Stimulated activated naive B cell treated with anti-CD40 and anti-IgM and Interleukin-4, amounts not matched to agents 10 μg/mL and 1 μg/mL and 100 μg/mL, for 72 hours (primary cell): Measurements from ENCODE around the gene TCF7L1.

Source experiments
- ATAC-seq, 2 donors: fragments of 150-1000 bp; cut with Tn5 transposase; replicated peaks; 2 replicates each; pipeline ENCODE4 v1.10.0; 2021; ENCODE audit warnings: moderate library complexity in 1 of 2
- DNase-seq: peaks from one replicate; pipeline ENCODE4 v3.0.0; 2021
- H3K27ac Mint-ChIP-seq: one replicate; pipeline ENCODE4 v1.8.0; 2022; ENCODE audit warnings: mild to moderate bottlenecking, mixed read lengths
- H3K27me3 Mint-ChIP-seq, 2 donors: one replicate each; pipeline ENCODE4 v1.8.0; 2022; ENCODE audit warnings: mixed read lengths in 2 of 2
- H3K36me3 Mint-ChIP-seq, 2 donors: one replicate each; pipeline ENCODE4 v1.8.0; 2022; ENCODE audit warnings: mixed read lengths in 2 of 2, mild to moderate bottlenecking in 1 of 2
- H3K4me1 Mint-ChIP-seq, 2 donors: one replicate each; pipeline ENCODE4 v1.8.0; 2022; ENCODE audit warnings: mixed read lengths in 2 of 2, mild to moderate bottlenecking in 1 of 2
- H3K4me3 Mint-ChIP-seq, 2 donors: one replicate each; pipeline ENCODE4 v1.8.0; 2022; ENCODE audit warnings: mild to moderate bottlenecking in 2 of 2, mixed read lengths in 2 of 2, moderate library complexity in 1 of 2
- H3K9me3 Mint-ChIP-seq, 2 donors: one replicate each; pipeline ENCODE4 v1.8.0; 2022; ENCODE audit warnings: mixed read lengths in 2 of 2, mild to moderate bottlenecking in 1 of 2

TCF7L1 gene

DNA sequence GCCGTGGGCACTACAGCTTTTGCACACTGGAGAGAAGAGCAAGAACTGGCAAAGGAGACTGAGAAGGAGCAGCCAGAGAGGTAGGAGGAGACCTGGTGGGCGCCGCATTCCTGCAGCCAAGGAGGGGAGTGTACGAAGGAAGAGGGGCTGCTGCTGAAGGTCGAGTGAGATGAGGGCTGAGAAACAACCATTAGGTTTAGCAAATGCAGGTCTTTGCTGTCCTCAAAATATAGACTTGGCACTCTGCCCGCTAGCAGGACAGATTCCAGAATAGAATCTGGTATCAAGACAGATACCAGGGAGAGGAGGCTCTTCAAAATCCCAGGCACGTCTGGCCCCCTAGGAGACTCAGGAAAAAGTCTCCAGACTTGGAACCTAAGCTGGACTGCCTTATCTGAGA lies 111.6 kb downstream of the TCF7L1 start:
- H3K4me1 Mint-ChIP-seq: no peaks in the 10 kb centered on the region
- no peak overlapping the region for H3K4me3 Mint-ChIP-seq
- ATAC-seq: no peak
- H3K9me3 Mint-ChIP-seq: no peaks in the 10 kb centered on the region
- no peaks in the 10 kb centered on the region for H3K36me3 Mint-ChIP-seq
- no peak overlapping the region for H3K27ac Mint-ChIP-seq
- DNase-seq: no peak
- H3K27me3 Mint-ChIP-seq: peaks cover 20 to 22% of the 10 kb centered on the region in 2 donors

- no peak overlapping the region for H3K27ac Mint-ChIP-seq
- ATAC-seq (no peak), DNase-seq (no peak)
- H3K4me1 Mint-ChIP-seq: no peaks in the 10 kb centered on the region
- no peaks in the 10 kb centered on the region for H3K36me3 Mint-ChIP-seq
- no peaks in the 10 kb centered on the region for H3K9me3 Mint-ChIP-seq
- H3K4me3 Mint-ChIP-seq: no peak overlapping the region
- peaks cover 17 to 18% of the 10 kb centered on the region in 2 donors for H3K27me3 Mint-ChIP-seq
Measured at GRCh38 chr2:85245891-85246290, 112.7 kb downstream of the TCF7L1 start.

DNA sequence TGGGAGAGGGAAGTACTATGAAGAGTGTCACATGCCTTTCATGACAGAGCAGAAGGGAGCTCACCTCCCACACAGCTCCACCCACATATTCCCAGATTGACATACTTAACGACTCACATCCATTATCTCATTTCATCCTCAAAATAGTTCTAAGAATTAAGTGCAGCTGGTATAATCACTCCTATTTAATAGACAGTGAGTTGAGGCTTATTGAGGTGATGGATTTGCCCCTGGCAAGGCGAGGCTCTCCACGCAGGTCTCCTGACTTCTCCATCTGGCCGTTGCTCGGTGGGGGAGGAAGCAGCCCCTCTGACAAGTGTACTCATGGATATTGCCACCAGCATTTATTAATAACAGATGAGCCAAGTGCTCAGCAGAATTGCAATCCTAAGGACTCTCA lies 113.2 kb downstream of the TCF7L1 start:
- H3K4me1 Mint-ChIP-seq: no peaks in the 10 kb centered on the region
- DNase-seq (no peak), ATAC-seq (no peak)
- H3K9me3 Mint-ChIP-seq: no peaks in the 10 kb centered on the region
- no peak overlapping the region for H3K4me3 Mint-ChIP-seq
- no peaks in the 10 kb centered on the region for H3K36me3 Mint-ChIP-seq
- H3K27ac Mint-ChIP-seq: no peak overlapping the region
- peaks cover 17 to 18% of the 10 kb centered on the region in 2 donors for H3K27me3 Mint-ChIP-seq

- no peak for ATAC-seq
- no peak overlapping the region for H3K4me3 Mint-ChIP-seq
Measured at GRCh38 chr2:85247610-85248009, 114.4 kb downstream of the TCF7L1 start.

DNA sequence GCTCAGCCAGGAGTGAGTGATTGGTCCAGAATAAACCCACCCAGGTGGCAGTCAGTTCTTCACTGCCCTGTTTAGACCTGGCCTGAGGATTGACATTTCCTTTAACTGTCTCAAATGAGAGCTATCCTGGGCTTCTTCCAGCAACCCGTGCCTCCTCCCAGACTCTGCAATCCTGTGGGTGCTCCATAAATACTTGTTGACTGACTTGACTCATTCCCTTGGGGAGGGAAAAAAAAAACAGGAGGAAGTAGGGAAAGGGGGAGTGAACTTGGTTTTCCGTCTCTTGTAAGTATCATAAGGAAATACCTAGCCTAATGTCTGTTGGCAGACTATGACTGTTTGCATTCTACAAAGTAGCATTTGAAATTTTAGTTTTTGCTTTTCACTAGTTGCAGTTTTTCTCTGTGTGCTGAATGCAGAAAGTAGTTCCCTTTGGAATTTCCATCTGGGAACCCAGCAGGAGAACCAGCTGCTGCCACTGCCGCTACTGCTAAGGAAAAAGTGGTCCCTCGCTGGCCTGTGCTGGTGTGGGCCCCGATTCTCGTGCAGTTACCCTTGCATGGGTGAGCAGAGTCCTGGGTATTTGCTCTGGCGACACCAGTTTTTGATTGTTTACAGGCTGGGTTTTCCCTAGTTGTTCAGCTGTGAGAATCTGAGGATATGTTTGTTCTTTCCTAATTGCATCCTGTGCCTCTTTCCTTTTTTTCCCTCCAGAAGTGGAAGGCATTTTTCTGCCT lies 115.7 kb downstream of the TCF7L1 start:
- ATAC-seq (no peak), DNase-seq (no peak)
- H3K4me1 Mint-ChIP-seq: no peaks in the 10 kb centered on the region
- no peak overlapping the region for H3K27ac Mint-ChIP-seq
- no peaks in the 10 kb centered on the region for H3K36me3 Mint-ChIP-seq
- H3K27me3 Mint-ChIP-seq: peaks cover 9 to 10% of the 10 kb centered on the region in 2 donors
- H3K9me3 Mint-ChIP-seq: no peaks in the 10 kb centered on the region
- no peak overlapping the region for H3K4me3 Mint-ChIP-seq

More at GRCh38 chr2:85247610-85248009, 114.4 kb downstream of the TCF7L1 start:
- Mint-ChIP-seq H3K27me3 (peaks cover 17 to 18% of the 10 kb centered on the region in 2 donors), H3K36me3 (no peaks in the 10 kb centered on the region), H3K4me1 (no peaks in the 10 kb centered on the region), H3K27ac (no peak overlapping the region), H3K9me3 (no peaks in the 10 kb centered on the region)
- no peak for DNase-seq

DNA sequence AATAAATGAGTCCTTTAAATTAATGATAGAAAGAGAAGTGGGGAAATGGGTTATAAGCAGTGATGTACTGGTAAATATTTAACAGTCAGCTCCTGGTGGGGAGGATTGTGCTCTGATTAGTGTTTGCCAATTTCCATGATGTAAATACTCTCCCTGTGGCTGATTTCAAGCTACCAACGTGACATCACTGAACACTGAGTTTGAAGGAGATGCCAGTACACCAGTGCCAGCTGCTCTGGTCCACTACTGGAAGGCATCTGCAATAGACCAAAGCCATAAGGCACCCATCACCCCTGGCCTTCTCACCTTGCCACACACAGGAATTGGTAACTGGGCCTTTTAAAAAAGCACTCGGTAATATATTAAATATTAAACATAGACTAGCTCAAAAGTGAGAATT lies 116.9 kb downstream of the TCF7L1 start:
- DNase-seq: no peak
- H3K9me3 Mint-ChIP-seq: no peaks in the 10 kb centered on the region
- no peak overlapping the region for H3K27ac Mint-ChIP-seq
- ATAC-seq: no peak
- no peaks in the 10 kb centered on the region for H3K4me1 Mint-ChIP-seq
- H3K27me3 Mint-ChIP-seq: no peaks in the 10 kb centered on the region
- H3K4me3 Mint-ChIP-seq: no peak overlapping the region
- no peaks in the 10 kb centered on the region for H3K36me3 Mint-ChIP-seq

- H3K27me3 Mint-ChIP-seq: no peaks in the 10 kb centered on the region
- no peak overlapping the region for H3K4me3 Mint-ChIP-seq
- no peak overlapping the region for H3K27ac Mint-ChIP-seq
- no peak for ATAC-seq
- no peak for DNase-seq
- H3K36me3 Mint-ChIP-seq: no peaks in the 10 kb centered on the region
- no peaks in the 10 kb centered on the region for H3K9me3 Mint-ChIP-seq
- peaks cover 0 to 7% of the 10 kb centered on the region in 2 donors for H3K4me1 Mint-ChIP-seq
Measured at GRCh38 chr2:85251070-85251616, 118.0 kb downstream of the TCF7L1 start.

DNA sequence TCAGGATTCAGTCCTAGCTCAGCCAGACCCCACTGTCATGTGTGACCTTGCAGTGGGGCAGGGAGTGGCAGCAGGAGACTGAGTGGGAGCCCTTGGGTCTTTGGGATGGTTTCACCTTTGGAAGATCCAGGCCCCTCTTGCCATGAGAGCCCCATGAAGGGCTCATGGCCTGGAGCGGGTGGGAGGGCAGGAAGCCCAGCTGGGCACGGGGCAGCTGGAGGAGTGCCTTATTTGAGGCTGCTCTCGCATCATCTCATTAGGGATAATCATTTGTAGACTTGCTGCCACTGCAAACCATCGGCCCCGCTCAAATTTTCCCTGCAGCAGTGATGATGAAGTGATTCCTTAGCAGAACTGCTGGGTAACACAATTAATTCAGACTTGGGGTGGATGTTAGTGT lies 120.7 kb downstream of the TCF7L1 start:
- Mint-ChIP-seq H3K4me3 (no peak overlapping the region), H3K27me3 (no peaks in the 10 kb centered on the region)
- DNase-seq: no peak

GRCh38 chr2:85254540-85255300 lies 121.5 kb downstream of the TCF7L1 start:
- no peaks in the 10 kb centered on the region for H3K27me3 Mint-ChIP-seq
- ATAC-seq (no peak), DNase-seq (no peak)
- peaks cover 0 to 12% of the 10 kb centered on the region in 2 donors for H3K4me1 Mint-ChIP-seq
- H3K36me3 Mint-ChIP-seq: no peaks in the 10 kb centered on the region
- no peak overlapping the region for H3K4me3 Mint-ChIP-seq
- H3K9me3 Mint-ChIP-seq: no peaks in the 10 kb centered on the region
- H3K27ac Mint-ChIP-seq: no peak overlapping the region

More for the DNA sequence above, 120.7 kb downstream of the TCF7L1 start:
- Mint-ChIP-seq H3K36me3 (no peaks in the 10 kb centered on the region), H3K27ac (no peak overlapping the region), H3K4me1 (peaks cover 0 to 12% of the 10 kb centered on the region in 2 donors), H3K9me3 (no peaks in the 10 kb centered on the region)
- ATAC-seq: no peak

DNA sequence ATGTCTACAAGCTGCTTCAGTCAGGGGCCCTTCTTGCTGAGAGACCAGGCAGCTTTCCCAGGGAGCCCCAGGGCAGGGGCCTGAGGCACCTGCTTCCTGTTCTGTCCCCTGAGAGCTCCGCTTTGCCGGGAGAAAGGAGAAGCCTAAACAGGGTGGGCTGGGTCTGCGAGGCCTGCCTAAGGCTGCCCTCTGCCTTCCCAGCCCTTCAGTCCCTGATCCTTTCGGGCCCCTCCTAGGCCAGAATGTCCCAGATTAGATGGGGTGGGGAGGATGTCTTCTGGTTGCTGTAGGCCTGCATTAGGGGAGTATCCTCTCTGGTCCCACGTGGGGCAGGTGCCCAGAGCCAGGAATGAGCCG lies 122.2 kb downstream of the TCF7L1 start:
- H3K4me3 Mint-ChIP-seq: no peak overlapping the region
- H3K9me3 Mint-ChIP-seq: no peaks in the 10 kb centered on the region
- H3K36me3 Mint-ChIP-seq: no peaks in the 10 kb centered on the region
- peaks cover 0 to 12% of the 10 kb centered on the region in 2 donors for H3K4me1 Mint-ChIP-seq
- DNase-seq: no peak
- no peak overlapping the region for H3K27ac Mint-ChIP-seq
- no peaks in the 10 kb centered on the region for H3K27me3 Mint-ChIP-seq
- no peak for ATAC-seq

DNA sequence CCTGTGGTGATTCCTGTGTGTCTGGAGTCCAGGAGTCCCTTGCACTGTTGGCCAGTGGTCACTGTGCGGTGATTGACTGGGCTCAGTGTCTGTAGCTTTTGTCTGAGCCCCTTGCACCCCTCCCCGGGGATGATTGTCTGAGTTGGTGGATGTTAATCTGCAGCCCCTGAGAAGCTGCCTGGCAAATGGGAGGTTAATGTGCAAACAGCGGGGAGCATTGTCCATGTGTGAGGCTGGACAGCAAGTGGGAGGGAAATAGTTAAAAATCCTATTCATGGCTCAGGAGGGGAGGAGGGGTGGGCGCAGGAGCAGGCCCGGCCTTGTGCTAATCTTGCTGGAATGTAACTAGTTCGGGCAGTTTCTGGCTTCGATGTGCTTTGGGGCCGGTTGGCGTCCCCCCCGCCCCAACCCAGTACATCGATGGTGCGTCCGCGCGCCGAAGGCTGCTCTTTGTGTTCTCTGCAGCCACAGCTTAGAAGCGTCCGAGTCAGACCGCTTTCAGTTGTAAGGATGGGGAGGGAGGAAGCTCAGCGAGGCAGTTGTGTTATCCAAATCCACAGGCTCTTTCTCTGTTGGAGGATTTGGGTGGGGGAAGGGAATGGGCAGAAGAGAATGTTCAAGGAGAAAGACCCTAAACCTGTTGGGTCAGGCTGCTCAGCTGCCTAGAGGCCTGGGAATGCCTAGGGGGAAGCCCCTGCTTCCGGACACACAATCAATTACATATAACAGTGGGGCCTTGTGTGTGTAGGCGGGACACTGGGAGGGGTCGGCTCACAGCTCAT lies 122.8 kb downstream of the TCF7L1 start:
- Mint-ChIP-seq H3K4me1 (peaks cover 0 to 12% of the 10 kb centered on the region in 2 donors), H3K36me3 (no peaks in the 10 kb centered on the region), H3K27me3 (no peaks in the 10 kb centered on the region), H3K9me3 (no peaks in the 10 kb centered on the region), H3K27ac (no peak overlapping the region), H3K4me3 (no peak overlapping the region)
- ATAC-seq (no peak), DNase-seq (no peak)

- no peak overlapping the region for H3K27ac Mint-ChIP-seq
- ATAC-seq: peak; percentile 41 to 50
- H3K27me3 Mint-ChIP-seq: peaks cover 0 to under 1% of the 10 kb centered on the region in 2 donors
- peaks cover 0 to 12% of the 10 kb centered on the region in 2 donors for H3K4me1 Mint-ChIP-seq
- DNase-seq: no peak
- H3K36me3 Mint-ChIP-seq: no peaks in the 10 kb centered on the region
- no peak overlapping the region for H3K4me3 Mint-ChIP-seq
- H3K9me3 Mint-ChIP-seq: no peaks in the 10 kb centered on the region
Measured at GRCh38 chr2:85257359-85257969, 124.3 kb downstream of the TCF7L1 start.

DNA sequence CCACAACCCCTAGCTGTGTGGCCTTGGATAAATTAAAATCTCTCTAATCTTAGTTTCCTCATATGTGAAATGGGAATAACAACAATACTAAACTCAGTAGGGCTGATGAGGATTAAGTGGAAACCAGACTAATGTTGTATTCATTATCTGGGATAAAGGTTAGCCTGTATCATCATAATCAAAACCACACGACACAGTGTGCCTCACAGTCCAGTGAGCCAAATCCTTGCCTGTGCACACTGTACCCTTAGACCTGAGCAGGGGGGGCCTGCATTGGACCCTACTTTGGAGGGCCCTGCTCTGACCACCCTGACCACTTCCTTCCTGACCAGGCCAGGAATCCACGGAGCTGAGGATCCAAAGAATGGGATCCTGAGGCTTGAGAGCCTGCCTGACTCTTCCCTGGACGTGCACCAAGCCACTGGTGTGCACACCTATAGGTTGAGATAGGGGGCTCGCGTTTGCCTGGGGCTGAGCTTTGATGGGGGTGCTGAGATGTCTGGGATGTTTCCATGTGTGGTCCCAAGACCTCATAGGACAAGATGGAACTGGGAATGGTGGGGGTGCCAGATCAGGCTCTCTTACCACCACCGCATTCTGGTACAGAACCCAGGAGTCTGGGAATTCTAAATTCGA lies 124.9 kb downstream of the TCF7L1 start:
- Mint-ChIP-seq H3K27me3 (peaks cover 6 to 7% of the 10 kb centered on the region in 2 donors), H3K4me3 (no peak overlapping the region), H3K9me3 (no peaks in the 10 kb centered on the region), H3K27ac (no peak overlapping the region), H3K4me1 (peaks cover 0 to 12% of the 10 kb centered on the region in 2 donors), H3K36me3 (no peaks in the 10 kb centered on the region)
- no peak for DNase-seq
- ATAC-seq: no peak
